GM19025 (cell line): ENCODE data around the gene ENTHD1.
"Not testable (repeated sequence)": the region's sequence is repeated elsewhere in the genome, so short reads cannot be mapped to it uniquely, and the experiment has no call there.

Source experiments
- ATAC-seq: cut with Tn5 transposase; IDR thresholded peaks from one replicate; pipeline ENCODE4 v1.9.1; 2021; ENCODE audit warnings: mild to moderate bottlenecking, low read depth, moderate library complexity; ENCODE audit not compliant: unreplicated experiment

Gene ENTHD1

DNA sequence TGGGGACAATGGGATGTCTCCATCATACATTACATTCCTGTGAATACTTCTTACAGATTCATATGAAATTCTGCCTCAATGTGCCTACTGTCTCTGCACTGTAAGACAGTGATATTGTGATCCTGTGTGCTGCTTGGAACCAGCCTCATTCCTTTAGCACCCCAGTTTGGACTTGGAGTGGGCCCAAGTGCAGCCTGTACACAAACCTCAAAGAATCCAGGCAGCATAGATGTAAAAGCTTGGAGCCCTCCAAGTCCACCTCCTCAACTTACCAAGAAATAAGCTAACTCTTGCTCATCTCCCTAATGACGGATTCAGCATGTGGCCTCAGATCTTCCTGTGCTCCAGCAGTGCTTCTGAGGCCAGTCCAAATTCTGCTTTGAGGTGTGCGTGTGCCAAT, 31.7 kb upstream of the ENTHD1 start:
- ATAC-seq: no peak

DNA sequence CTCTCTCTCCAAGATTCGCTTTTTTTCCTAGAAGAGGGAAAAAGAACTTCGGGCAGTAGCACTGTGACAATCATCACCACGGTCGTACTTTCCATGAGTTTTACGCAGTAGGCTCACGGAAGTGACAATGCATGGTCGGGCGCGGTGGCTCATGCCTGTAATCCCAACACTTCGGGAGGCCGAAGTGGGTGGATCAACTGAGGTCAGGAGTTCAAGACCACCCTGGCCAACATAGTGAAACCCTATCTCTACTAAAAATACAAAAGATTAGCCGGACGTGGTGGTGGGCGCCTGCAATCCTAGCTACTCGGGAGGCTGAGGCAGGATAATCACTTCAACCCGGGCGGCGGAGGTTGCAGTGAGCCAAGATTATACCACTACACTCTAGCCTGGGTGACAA, 30.7 kb upstream of the ENTHD1 start:
- no peak for ATAC-seq

DNA sequence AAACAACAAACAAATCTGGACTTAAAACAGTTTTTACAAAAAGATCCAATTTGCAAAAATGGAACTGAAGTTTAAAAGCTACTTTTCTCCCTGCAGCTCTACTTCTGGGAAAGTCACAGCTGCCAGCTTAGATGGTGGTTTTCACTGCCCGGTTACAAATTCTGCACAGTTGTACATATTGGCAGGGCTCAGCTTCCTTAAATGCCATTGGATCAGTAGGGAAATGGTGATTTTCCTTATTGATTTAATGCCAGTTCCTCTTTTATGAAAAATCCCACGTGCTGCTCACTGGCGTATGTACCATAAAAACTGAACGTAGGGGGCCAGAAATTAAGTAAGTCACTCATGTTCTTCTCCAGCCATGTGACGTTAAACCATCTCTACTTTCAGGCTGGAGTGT, 30.1 kb upstream of the ENTHD1 start:
- no peak for ATAC-seq

DNA sequence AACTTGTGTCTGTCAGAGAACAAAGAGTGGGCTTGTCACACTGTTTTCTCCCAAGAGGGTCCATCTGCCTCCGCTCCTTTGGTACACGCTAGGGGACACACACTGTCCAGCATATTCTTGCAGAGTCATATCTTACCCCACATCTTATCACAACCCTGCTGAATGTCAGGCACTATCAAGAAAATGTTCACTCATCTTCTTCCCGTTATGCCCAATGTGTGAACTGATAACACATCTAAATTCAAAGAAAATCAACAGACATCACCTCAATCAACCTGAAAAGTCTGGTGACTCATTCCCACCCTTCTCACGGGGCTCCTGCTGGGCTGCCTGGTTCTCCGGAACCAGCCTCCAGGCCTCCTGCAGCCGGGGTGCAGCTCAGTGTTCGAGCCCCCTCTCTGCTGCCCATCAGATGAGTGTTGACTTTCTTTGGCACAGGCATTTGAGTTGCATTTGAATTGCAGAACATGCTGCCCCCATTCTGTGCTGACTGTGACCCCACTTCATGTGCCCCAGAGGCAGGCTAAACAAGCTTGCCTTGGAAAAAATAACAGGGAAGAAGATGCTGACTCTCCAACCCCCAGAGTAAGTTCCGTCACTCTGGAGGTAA, 26.7 kb upstream of the ENTHD1 start:
- ATAC-seq: no peak

DNA sequence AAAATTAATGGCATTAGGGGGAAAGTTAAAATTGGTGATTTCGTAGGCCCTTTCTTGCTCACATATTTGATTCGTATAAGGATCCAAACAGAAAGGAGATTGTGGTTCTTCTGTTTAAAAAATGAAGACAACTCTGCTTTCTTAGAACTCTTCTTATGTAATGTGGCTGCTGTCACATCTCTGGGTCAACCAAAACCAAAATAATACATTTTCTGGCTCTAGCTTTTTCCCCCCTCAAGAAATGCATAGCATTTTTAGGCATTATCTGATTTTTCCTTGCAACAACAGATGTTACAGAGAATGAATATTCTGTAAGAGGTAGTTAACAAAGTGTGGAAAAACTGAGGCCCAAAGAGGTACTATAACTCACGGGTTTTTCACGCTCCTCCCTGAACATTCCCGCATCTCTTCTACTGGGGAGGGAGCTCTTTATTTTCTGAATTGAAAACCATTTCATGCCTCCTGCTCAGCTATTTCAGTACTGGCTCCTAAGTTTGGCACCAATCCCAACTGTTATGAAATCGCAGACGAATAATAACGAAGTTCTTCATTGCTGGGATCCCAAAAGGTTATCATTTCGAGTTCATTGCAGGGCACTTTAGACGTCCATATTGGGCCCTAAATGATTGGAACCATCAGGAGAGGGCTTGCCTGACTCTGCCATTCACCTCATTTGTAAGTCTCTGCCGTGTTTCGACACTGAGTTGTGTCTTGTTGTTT, 24.4 kb upstream of the ENTHD1 start:
- ATAC-seq: no peak

DNA sequence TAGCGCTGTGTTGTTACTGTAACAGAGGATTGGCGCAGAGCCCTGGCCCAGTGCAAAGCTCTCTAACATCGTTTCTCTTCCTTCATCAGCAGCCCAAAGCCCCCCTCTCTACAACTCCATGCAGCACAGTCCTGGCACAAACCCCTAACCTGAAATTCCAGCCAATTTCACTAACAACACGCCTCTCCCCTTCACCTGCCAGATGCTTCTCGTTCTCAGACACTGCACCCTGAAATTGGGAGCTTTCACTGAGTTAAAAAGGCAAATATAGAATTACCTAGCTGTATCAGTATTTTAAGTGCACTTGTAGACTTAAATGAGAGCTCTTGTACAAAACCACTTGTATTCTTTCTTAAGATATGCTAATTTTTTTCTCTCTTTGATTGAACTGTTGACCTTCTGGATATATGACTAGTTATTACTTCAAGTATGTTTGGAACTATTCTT, 23.7 kb upstream of the ENTHD1 start:
- no peak for ATAC-seq

DNA sequence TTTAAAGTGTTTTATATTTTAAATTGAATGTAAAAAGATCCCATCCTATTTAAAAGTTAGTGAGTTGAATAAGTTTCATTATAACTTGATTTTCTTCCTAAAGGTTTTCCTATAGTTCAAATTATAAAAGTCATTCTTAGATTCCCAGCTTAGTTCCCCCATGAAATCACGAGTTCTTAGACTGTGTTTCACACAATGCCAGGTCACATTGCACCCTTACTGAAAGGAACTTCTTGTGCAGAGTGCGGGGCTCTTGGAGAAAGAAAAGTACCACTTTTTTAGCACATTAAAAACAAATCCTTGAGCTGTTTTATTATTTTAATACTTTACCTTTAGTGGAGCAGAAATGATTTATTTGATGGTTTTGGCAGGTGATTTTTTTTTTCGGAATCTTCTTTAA, 22.9 kb upstream of the ENTHD1 start:
- ATAC-seq: no peak

DNA sequence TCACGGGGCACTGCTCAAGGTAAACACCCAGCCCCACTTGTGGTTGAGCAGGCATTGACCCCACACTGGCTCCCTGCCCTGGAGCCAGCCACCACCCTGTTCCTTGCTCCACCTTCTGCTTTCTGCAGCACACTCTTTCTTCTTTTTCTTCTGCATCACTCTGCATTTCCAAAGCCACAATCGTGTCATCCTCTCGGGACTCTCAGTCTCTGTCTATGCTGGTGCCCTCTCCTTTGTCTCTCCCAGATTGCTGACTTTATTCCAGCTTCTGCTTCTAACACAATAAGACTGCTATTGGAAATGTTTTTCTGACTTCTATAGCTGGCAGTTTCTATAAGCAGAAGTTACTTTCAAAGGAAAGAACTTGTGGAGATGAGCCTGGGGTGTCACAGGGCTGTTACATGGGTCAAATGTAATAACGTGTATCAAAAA, 21.8 kb upstream of the ENTHD1 start:
- ATAC-seq: no peak

DNA sequence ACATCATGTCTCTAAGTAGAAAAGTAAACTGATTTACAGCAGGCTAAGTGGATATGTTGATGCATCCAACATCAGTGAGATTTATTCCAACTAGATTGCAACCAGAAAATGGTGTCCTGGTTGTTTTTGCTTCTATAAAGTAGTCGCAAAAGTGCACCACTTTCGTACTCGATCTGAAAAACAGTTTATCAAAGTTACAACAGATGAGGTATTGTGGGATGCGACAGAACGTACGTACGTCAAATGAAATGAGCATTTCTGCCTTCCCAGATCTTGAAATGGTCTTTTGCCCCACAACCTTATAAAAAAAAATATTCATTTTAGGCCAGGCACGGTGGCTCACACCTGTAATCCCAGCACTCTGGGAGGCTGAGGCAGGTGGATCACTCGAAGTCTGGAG, 21.0 kb upstream of the ENTHD1 start:
- no peak for ATAC-seq

DNA sequence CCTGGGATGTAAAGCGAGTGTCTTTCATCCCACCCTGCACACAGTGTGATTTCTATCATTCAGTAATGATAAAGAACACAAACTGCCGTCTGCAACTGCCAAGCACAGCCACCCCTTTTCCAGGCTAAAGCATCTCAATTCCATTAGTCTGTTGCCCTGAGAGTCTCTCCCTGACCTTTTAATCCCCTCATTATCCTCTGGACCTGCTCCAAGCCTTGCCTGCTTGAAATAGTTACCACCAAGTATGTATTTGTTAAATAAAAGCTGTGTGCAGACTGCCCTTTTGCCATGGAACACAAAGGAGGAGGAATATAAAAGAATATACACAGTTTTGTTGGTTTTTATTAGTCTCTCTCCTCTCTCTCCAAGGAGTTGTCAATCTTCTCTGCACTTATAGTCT, 20.3 kb upstream of the ENTHD1 start:
- ATAC-seq: no peak

DNA sequence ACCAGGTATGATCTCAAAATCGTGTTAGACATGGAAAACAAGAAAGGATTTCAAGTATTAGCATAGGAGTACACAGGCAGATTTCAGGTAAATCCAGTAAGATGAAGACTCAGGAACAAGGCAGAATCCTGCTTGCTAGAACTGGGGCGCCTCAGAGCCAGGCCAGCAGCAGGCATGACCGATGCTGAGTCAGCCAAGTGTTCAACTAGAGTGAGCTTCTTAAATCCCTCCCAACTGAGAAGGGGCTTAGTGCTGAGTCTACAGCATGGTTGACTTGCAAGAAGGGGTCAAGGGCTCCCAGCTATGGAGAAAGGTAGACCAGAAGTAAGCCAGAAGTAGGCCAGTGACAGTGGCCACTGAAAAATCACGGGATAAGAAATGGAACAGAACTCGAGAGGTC, 19.8 kb upstream of the ENTHD1 start:
- ATAC-seq: no peak

DNA sequence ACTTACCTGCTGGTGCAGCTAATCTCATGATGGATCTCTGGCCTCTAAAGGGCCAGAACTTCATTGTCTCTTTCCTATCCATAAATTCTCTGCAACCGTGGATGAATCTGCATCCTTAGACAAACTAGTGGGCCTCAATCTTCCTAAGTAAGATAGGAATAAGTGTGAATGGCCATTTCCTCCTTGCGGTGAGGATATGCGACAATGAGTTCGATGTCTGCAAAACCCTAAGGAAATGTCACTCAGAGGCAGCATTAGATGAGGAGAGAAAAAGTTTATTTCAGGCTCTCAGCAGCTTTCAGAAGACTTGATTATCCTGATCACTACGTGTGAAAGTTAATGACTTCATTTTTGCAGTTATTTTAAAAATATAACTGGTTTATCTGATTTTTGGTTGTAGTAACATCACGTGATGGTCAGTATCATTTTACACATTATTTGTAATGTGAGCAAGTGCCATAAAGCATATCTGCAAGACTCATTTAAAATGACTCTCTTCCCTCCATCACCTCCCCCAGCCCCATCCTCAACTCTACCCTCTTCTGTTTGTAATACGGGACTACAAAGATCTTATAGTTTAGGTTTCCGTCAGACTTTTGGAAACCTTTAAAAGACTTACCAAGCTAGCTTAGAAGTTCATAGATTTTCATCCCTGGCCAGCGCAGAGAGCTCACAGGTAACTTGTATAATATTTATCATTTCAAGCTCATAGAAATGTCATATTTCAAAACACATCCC, 17.5 kb upstream of the ENTHD1 start:
- ATAC-seq: no peak

DNA sequence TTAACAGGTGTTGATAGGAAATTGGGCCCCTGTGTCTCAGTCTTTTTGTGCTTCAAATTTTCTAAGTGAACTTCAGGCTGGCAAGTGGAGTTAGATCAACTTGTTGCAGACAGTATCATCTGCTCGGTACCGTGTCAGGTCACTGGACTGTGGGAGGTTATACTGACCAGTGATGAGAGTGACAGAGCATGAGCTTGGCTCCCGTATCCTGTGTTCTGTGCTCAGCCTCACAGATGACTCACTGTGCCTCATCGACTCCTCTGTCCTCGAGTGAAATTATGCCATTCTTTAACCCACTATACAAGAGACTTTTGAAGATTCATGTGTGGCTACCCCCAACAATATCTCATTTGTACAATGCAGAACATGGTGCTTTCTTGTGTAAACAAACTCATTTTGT, 15.2 kb upstream of the ENTHD1 start:
- no peak for ATAC-seq

DNA sequence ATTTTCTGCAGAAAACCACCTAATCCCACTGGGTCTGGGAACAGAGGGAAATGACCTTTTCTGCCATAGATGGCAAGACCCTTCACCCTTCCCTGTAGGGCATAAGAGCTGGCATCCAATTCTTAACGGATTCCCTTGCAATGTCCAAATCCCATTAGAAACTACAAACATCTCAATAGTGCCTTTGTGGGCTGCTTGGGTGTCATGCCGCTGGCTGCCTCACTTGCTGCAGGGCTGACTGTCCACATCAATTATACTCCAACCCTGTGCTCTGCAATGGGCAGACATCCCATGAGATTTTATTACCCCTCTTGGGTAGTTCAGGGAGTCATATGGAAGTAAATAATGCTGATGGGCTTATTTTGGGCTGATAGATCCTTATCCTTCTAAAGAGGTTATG, 14.6 kb upstream of the ENTHD1 start:
- no peak for ATAC-seq

DNA sequence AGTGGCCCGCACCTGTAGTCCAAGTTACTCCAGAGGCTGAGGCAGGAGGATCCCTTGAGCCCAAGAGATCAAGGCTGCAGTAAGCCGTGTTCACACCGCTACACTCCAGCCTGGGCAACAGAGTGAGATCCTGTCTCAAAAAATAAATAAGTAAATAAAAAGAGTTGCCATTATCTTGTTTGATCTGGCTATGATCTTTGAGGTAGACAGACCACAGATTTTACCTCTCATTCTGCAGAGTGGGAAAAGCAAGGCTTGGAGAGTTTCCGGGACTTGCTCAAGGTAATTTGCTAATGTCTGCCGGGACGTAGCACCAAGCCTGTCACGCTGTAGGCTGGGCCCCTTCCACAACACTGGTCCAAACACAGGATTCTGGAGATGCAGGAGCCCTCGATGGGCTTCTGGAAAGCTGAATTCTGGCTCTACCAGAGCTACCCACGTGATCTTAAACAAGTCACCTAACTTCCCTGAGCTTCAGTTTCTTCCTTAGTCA, 14.1 kb upstream of the ENTHD1 start:
- no peak for ATAC-seq

DNA sequence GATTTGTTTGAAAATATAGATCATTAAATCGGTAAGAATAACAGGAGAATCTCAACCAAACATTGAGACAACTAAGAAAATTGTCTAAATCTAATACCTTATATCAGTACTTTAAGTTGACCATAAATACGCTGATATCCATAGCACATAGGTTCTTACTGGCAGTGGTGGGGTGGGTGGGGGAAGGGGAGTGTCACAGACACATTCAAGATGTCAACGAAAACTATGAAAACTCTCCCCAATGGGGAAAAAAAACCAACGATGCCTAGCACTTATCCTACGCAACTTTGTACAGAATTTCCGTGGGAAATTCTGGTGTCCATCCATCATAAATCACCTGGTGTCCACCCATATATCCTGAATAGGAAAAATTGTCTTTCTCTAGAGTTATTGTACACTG, 13.5 kb upstream of the ENTHD1 start:
- ATAC-seq: no peak

DNA sequence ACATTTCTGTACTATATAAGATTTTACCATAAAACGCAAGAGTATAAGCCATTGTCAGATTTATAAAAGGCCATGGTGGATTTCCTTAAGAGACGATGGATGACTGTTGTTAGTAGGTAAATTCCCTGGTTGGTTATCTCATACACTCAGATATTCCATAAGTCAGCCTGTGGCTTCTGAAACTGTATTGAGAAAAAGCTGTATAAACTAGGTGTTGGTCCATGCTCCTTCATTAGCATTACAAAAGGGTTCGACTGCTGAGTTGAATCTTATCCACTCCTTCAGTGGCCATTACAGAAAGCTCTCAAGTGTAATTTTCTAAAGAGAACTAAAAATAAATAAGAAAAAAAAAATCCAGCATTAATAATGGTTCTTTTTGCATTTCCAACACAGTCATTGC, 12.6 kb upstream of the ENTHD1 start:
- ATAC-seq: no peak

DNA sequence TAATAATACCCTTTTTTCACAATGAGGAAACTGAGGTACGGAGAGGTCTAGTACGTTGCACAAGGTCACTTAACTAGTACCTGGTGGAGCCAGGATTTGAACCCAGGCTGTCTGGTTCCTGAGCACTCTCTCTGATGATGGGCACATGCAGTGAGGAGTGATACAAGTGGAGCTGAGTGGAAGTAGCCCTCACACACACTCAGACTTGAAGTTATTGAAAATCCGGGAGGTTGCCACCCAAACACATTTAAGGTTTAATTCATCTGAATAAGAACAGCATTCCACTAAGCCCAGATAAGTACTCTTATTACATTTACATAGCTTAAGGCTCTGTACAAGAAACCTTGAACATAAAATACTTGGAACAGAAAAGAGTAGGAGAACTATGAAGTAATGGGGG, 12.1 kb upstream of the ENTHD1 start:
- ATAC-seq: no peak

DNA sequence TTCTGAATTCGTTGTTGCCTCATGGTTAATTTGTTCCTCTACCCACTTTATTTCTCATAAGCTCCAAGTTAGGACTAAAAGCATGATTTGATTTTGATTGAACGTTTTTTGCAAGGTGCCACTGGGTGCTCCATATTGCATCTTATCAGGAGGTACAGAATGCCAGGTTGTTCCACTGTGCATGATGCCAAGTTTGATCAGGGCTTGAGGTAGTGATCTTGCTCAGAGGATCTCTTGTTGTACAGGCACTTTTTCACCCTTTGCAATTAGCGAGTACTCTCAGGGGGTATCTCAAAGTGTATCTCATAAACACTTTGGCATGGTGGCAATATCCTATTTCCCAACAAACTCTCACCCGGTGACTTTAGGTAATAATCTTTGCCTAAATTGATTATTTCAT, 11.3 kb upstream of the ENTHD1 start:
- ATAC-seq: no peak

DNA sequence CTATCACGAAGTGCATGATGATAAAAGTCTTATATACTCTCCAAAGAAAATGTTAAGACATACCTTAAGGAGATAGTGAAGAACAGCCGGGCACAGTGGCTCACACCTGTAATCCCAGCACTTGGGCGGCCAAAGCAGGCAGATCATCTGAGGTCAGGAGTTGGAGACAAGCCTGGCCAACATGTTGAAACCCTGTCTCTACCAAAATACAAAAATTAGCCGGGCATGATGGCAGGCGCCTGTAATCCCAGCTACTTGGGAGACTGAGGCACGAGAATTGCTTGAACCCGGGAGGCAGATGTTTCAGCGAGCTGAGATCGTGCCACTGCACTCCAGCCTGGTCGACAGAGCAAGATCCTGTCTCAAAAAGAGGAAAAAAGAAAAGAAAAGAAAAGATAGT, 10.5 kb upstream of the ENTHD1 start:
- not testable (repeated sequence) for ATAC-seq

DNA sequence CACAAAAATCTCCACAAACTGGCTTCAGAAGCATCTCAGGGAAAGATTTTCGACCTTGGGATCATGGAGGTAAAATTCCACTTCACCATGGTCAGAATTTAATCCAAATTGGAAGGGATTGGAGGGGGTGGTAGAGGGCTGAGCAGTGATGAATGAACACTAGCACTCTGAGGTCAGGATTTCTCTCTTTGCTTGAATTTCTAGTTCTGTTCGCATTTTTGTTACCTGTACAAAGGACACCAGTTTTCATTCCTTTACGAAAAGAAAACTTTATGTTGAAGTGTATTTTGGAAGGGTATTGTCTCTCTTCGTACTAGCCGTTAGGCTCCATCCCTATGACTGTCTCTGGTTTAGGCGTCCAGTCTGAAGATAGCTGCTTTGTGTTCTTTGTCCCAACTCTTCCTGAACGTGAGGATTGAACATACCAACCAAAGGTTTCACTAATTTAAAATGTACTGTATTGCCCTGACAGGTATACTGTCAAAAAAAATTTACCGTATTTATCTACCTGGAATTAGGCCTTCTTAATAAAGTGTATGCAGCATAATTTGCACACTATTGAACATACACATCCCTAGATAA, 8.1 kb upstream of the ENTHD1 start:
- no peak for ATAC-seq
